Endometrium (tissue), 2 donors: ENCODE data around the gene PDLIM1.
"Not testable (repeated sequence)": the region's sequence is repeated elsewhere in the genome, so short reads cannot be mapped to it uniquely, and the experiment has no call there.

Experiments used
- FAIRE-seq: peaks from 2 replicates; lab custom pipeline; 2012; peaks lifted over from hg19 to GRCh38; lab: Jason Lieb, UNC
- donor health status: control.
- donor health status: control.

The PDLIM1 gene

GRCh38 chr10:95202865-95203264 is 87.9 kb downstream of the PDLIM1 start:
- FAIRE-seq: not testable (repeated sequence)

- no peak for FAIRE-seq
These were observed 89.1 kb downstream of the PDLIM1 start for GRCh38 chr10:95201736-95202135.

- FAIRE-seq: no peak
These were observed 94.8 kb downstream of the PDLIM1 start for GRCh38 chr10:95196046-95196445.

GRCh38 chr10:95193944-95194343 is 96.9 kb downstream of the PDLIM1 start, which contains the start of gene ACSM6:
Gene ACSM6 (plus strand): TSS chr10:95194238. CDS start chr10:95194486, 248 bp downstream.
- FAIRE-seq: no peak

- no peak for FAIRE-seq
These were observed 102.2 kb downstream of the PDLIM1 start for GRCh38 chr10:95188593-95188992.

GRCh38 chr10:95187617-95188016 is 103.2 kb downstream of the PDLIM1 start:
- no peak for FAIRE-seq
